ENCODE results near the gene CDH23.

The CDH23 gene

DNA sequence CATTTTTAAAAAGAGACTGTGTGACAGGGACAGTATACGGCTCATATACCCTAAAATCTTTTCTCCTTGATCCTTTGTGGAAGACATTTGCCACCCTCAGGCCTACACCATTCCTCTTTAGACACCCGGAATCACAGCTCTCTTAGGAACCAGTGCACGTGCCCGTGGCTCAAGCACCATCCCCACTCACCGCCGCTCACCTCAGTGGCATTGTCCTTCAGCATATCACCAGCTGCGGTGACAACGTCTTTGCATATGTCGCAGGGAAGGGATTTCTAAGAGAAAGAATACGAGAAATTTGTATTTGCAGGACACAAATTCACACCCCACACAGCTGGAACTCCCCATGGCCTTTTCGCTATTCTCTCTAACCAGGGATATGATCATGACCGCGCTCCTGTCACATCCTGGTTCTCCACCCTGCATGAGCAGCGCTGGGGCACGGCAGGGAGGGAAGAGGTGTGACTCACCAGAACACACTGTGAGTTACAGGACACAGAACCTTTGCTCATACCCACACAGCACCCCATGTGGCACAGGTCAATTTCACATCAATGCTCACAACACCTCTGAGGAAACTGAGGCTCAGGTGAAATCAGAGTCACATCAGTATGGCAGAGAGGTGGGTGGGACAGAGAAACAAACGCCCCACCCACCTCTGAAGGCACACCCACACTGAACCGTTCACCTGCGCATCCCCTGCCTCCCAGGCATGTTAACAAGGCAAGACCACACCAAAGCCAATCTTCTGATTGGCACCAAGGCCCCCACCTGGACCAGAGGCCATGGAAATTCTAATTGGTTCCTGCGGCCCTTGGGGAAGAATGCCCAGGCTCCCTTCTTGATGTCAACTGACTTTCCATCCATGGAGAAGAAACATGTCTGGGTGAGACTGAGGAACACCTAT, 435.2 kb downstream of the CDH23 start:
- TF ChIP-seq, protein P1, sequence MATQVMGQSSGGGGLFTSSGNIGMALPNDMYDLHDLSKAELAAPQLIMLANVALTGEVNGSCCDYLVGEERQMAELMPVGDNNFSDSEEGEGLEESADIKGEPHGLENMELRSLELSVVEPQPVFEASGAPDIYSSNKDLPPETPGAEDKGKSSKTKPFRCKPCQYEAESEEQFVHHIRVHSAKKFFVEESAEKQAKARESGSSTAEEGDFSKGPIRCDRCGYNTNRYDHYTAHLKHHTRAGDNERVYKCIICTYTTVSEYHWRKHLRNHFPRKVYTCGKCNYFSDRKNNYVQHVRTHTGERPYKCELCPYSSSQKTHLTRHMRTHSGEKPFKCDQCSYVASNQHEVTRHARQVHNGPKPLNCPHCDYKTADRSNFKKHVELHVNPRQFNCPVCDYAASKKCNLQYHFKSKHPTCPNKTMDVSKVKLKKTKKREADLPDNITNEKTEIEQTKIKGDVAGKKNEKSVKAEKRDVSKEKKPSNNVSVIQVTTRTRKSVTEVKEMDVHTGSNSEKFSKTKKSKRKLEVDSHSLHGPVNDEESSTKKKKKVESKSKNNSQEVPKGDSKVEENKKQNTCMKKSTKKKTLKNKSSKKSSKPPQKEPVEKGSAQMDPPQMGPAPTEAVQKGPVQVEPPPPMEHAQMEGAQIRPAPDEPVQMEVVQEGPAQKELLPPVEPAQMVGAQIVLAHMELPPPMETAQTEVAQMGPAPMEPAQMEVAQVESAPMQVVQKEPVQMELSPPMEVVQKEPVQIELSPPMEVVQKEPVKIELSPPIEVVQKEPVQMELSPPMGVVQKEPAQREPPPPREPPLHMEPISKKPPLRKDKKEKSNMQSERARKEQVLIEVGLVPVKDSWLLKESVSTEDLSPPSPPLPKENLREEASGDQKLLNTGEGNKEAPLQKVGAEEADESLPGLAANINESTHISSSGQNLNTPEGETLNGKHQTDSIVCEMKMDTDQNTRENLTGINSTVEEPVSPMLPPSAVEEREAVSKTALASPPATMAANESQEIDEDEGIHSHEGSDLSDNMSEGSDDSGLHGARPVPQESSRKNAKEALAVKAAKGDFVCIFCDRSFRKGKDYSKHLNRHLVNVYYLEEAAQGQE (IDR thresholded peaks at IDR 0.05; ENCODE audit: insufficient read depth in 1 of 2, low read depth in 2 of 2, low read length in 2 of 2), result no peak
- TF ChIP-seq FOXP2 (optimal IDR thresholded peaks at IDR 0.05; ENCODE audit: borderline replicate concordance, extremely low read depth, extremely low read length, insufficient read depth), result no peak
- no peak for TF ChIP-seq SIN3A (IDR thresholded peaks at IDR 0.05; ENCODE audit: borderline replicate concordance, insufficient read depth, low read length)
- no peak for TF ChIP-seq POLR2AphosphoS5 (IDR thresholded peaks at IDR 0.05; ENCODE audit: low read depth, low read length)
- no peak for TF ChIP-seq TAF1 (IDR thresholded peaks at IDR 0.05; ENCODE audit: borderline replicate concordance, insufficient read depth, low read length)

DNA sequence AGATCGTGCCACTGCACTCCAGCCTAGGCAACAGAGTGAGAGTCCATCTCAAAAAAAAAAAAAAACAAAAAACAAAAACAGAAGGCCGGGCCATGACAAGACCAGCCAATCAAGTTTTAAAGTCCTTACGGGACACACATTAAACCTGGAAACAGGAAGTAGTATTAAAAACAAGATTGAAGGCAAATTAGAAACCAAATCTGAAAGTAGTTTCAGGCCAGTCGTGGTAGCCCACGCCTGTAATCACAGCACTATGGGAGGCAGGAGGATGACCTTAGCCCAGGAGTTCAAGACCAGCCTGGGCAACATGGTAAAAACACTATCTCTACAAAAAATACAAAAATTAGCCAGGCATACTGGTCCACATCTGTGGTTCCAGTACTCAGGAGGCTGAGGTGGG, 436.2 kb downstream of the CDH23 start:
- TF ChIP-seq SIN3A (IDR thresholded peaks at IDR 0.05; ENCODE audit: borderline replicate concordance, insufficient read depth, low read length) (no peak), POLR2AphosphoS5 (IDR thresholded peaks at IDR 0.05; ENCODE audit: low read depth, low read length) (no peak), TAF1 (IDR thresholded peaks at IDR 0.05; ENCODE audit: borderline replicate concordance, insufficient read depth, low read length) (no peak), FOXP2 (optimal IDR thresholded peaks at IDR 0.05; ENCODE audit: borderline replicate concordance, extremely low read depth, extremely low read length, insufficient read depth) (no peak)
- TF ChIP-seq, protein P1 (IDR thresholded peaks at IDR 0.05; ENCODE audit: insufficient read depth in 1 of 2, low read depth in 2 of 2, low read length in 2 of 2), result no peak

- TF ChIP-seq SIN3A (IDR thresholded peaks at IDR 0.05; ENCODE audit: borderline replicate concordance, insufficient read depth, low read length) (no peak), POLR2AphosphoS5 (IDR thresholded peaks at IDR 0.05; ENCODE audit: low read depth, low read length) (no peak), TAF1 (IDR thresholded peaks at IDR 0.05; ENCODE audit: borderline replicate concordance, insufficient read depth, low read length) (no peak), FOXP2 (optimal IDR thresholded peaks at IDR 0.05; ENCODE audit: borderline replicate concordance, extremely low read depth, extremely low read length, insufficient read depth) (no peak)
- TF ChIP-seq, protein P1 (IDR thresholded peaks at IDR 0.05; ENCODE audit: insufficient read depth in 1 of 2, low read depth in 2 of 2, low read length in 2 of 2), result no peak
Measured at GRCh38 chr10:71833451-71834342, 437.0 kb downstream of the CDH23 start.

GRCh38 chr10:71834343-71834674, 437.6 kb downstream of the CDH23 start:
- TF ChIP-seq, protein P1 (IDR thresholded peaks at IDR 0.05; ENCODE audit: insufficient read depth in 1 of 2, low read depth in 2 of 2, low read length in 2 of 2), result no peak
- TF ChIP-seq SIN3A (IDR thresholded peaks at IDR 0.05; ENCODE audit: borderline replicate concordance, insufficient read depth, low read length) (no peak), POLR2AphosphoS5 (IDR thresholded peaks at IDR 0.05; ENCODE audit: low read depth, low read length) (no peak), TAF1 (IDR thresholded peaks at IDR 0.05; ENCODE audit: borderline replicate concordance, insufficient read depth, low read length) (no peak), FOXP2 (optimal IDR thresholded peaks at IDR 0.05; ENCODE audit: borderline replicate concordance, extremely low read depth, extremely low read length, insufficient read depth) (no peak)
